GM12878 (cell line): ENCODE results near the gene HMOX1. TPM values are rescaled to one million over a fixed set of nuclear protein-coding genes. Genes with fewer than 3 reads are reported as not detected.

ENCODE experiments used
- BMI1 ChIP-seq: fragments of 450-650 bp; IDR thresholded peaks from 2 replicates; pipeline ENCODE4 v1.6.1; 2016; ENCODE audit warnings: mild to moderate bottlenecking, moderate library complexity, borderline replicate concordance
- CHD2 ChIP-seq: IDR thresholded peaks from 2 replicates; pipeline ENCODE4 v1.6.1; 2011; ENCODE audit warnings: low read depth, low read length, improper control_type of control experiment, borderline replicate concordance
- MTA2 ChIP-seq: fragments of 450-650 bp; IDR thresholded peaks from 2 replicates; pipeline ENCODE4 v1.6.1; 2016; ENCODE audit warnings: low read depth, mild to moderate bottlenecking, moderate library complexity
- REST ChIP-seq: IDR thresholded peaks from 2 replicates; pipeline ENCODE4 v1.6.1; 2012; ENCODE audit warnings: mild to moderate bottlenecking, low read depth, low read length
- SP1 ChIP-seq: IDR thresholded peaks from one replicate; pipeline ENCODE4 v1.6.1; 2011; ENCODE audit warnings: low read depth, low read length
- USF2 ChIP-seq: IDR thresholded peaks from 2 replicates; pipeline ENCODE4 v1.6.1; 2011; ENCODE audit warnings: low read depth, low read length, improper control_type of control experiment, borderline replicate concordance
- ZBTB11 ChIP-seq: fragments of 450-650 bp; formaldehyde crosslinking; IDR thresholded peaks from 2 replicates; pipeline ENCODE4 v1.5.0; 2022; ENCODE audit warnings: mild to moderate bottlenecking, missing genetic modification characterization
- ZNF687 ChIP-seq: fragments of 450-650 bp; IDR thresholded peaks from 2 replicates; pipeline ENCODE4 v1.6.1; 2017; ENCODE audit warnings: mild to moderate bottlenecking, moderate library complexity
- polyA plus RNA-seq, 11 experiments: library from polyadenylated mRNA; depleted of rRNA in 4 of 11; unstranded in 6 of 11; stranded (reverse) in 5 of 11; fragments of >200 nt; fragmentation: Nextera tagmentation in 4 of 11; fragmentation: Illumina TruSeq in 1 of 11; extraction: Ambion mirVana in 4 of 11; extraction: Trizol in 1 of 11; gene quantifications; 1 replicate in 1 of 11; 2 replicates in 10 of 11; pipeline versions ENCODE4 v1.2.1 to v1.2.3, GENCODE V29; 2011 to 2016; ENCODE audit warnings: inconsistent platforms in 2 of 11, missing spikeins in 2 of 11, low read depth in 1 of 11
- total RNA-seq, 4 experiments: library from RNA; depleted of rRNA in 3 of 4; stranded (reverse); fragments of >200 nt in 3 of 4; fragmentation: Illumina TruSeq in 1 of 4; extraction: Trizol in 1 of 4; gene quantifications; 2 replicates each; pipeline versions ENCODE4 v1.2.1 to v1.2.3, GENCODE V29; 2013 to 2021

The HMOX1 gene
- total and polyA plus RNA-seq, 10 of the 15 experiments (the other 5 are each of a cell fraction or from before 2014, with no cell fraction given): 1.5 to 36.7 (median 18.8) TPM

- TF ChIP-seq REST: no peak
- no peak for TF ChIP-seq MTA2
- no peak for TF ChIP-seq SP1
- TF ChIP-seq USF2: no peak
- no peak for TF ChIP-seq BMI1
- TF ChIP-seq ZBTB11: no peak
- TF ChIP-seq ZNF687: no peak
- TF ChIP-seq CHD2: no peak
Observed at GRCh38 chr22:35346596-35347220, 34.2 kb upstream of the HMOX1 start (continued).
